ENCODE measurements around the gene USP10. TPM values are rescaled to one million over a fixed set of nuclear protein-coding genes. Genes with fewer than 3 reads are reported as not detected.
"Not testable (repeated sequence)": the region's sequence is repeated elsewhere in the genome, so short reads cannot be mapped to it uniquely, and the experiment has no call there.

Gene USP10
- polyA plus RNA-seq, 3 donors = 38.7 to 115 (median 90.9) TPM

GRCh38 chr16:84730406-84731106 lies 30.8 kb downstream of the USP10 start:
- peak overlapping the region; percentile 57 for H3K9ac ChIP-seq (ENCODE audit: insufficient read depth, low read length, poor library complexity, severe bottlenecking)
- peak overlapping the region; percentile 2 to 63 for H3K4me3 Mint-ChIP-seq
- no peaks in the 10 kb centered on the region for H3K9me3 ChIP-seq (replicated peaks in 1 of 2; ENCODE audit: control insufficient read depth in 1 of 2, insufficient read depth in 1 of 2, low read length in 2 of 2)
- DNase-seq = peak; percentile 72 to 87 (median 80)
- peak overlapping the region; percentile 68 to 95 (median 88) for H3K27ac Mint-ChIP-seq
- peak overlapping the region; percentile 51 for H3K4me2 ChIP-seq (replicated peaks; ENCODE audit: extremely low read depth, low read length, poor library complexity, severe bottlenecking)
- no peaks in the 10 kb centered on the region for H3K27me3 ChIP-seq (ENCODE audit: control insufficient read depth in 2 of 2, insufficient read depth in 2 of 2, low read length in 2 of 2)
- no CpG with 5 or more reads among the region's 9 CpGs for WGBS (ENCODE audit: insufficient coverage)
- no peak for TF ChIP-seq CTCF (IDR thresholded peaks at IDR 0.05)
- H3K79me2 ChIP-seq (ENCODE audit: insufficient read depth, low read length) = peaks cover 90% of the 10 kb centered on the region
- peak overlapping the region in 1 of 2 donors; percentile 78 for H3K27ac ChIP-seq (ENCODE audit: low read depth in 1 of 2, low read length in 2 of 2)
- peaks cover 20% of the 10 kb centered on the region for H4K20me1 ChIP-seq (ENCODE audit: insufficient read depth, low read length)
- peaks cover 64% of the 10 kb centered on the region for H3K4me1 Mint-ChIP-seq
- H3K27me3 Mint-ChIP-seq (ENCODE audit: low read depth in 3 of 3) = no peaks in the 10 kb centered on the region
- no peaks in the 10 kb centered on the region for H3K9me3 Mint-ChIP-seq
- H3K4me3 ChIP-seq (replicated peaks in 1 of 3; ENCODE audit: low read depth in 2 of 3, low read length in 3 of 3) = peak overlapping the region in 2 of 3 experiments; percentile 32 to 42
- no peak overlapping the region for H2AFZ ChIP-seq (ENCODE audit: insufficient read depth, low read depth, low read length, poor library complexity, severe bottlenecking)
- intact Hi-C loops (cut with micrococcal nuclease) = no loop called here
- peaks cover 8 to 23% of the 10 kb centered on the region in 2 donors for H3K36me3 ChIP-seq (replicated peaks in 1 of 2; ENCODE audit: control insufficient read depth in 1 of 2, insufficient read depth in 2 of 2, low read length in 2 of 2)
- H3K4me1 ChIP-seq (ENCODE audit: control insufficient read depth in 1 of 2, insufficient read depth in 2 of 2, low read length in 2 of 2) = peaks cover 55 to 74% of the 10 kb centered on the region in 2 donors
- peaks cover 14 to 24% of the 10 kb centered on the region in 2 donors for H3K36me3 Mint-ChIP-seq

GRCh38 chr16:84732332-84732673 lies 32.5 kb downstream of the USP10 start:
- H3K4me1 Mint-ChIP-seq = peaks cover 46% of the 10 kb centered on the region
- H3K9me3 ChIP-seq (replicated peaks in 1 of 2; ENCODE audit: control insufficient read depth in 1 of 2, insufficient read depth in 1 of 2, low read length in 2 of 2); H2AFZ ChIP-seq (ENCODE audit: insufficient read depth, low read depth, low read length, poor library complexity, severe bottlenecking); H3K4me3 ChIP-seq (replicated peaks in 1 of 3; ENCODE audit: low read depth in 2 of 3, low read length in 3 of 3); H3K4me2 ChIP-seq (replicated peaks; ENCODE audit: extremely low read depth, low read length, poor library complexity, severe bottlenecking); H3K9me3 Mint-ChIP-seq; H3K9ac ChIP-seq (ENCODE audit: insufficient read depth, low read length, poor library complexity, severe bottlenecking); DNase-seq; H3K4me3 Mint-ChIP-seq; H3K27me3 ChIP-seq (ENCODE audit: control insufficient read depth in 2 of 2, insufficient read depth in 2 of 2, low read length in 2 of 2); H3K27me3 Mint-ChIP-seq (ENCODE audit: low read depth in 3 of 3); intact Hi-C loops (cut with micrococcal nuclease): not testable (repeated sequence)
- Histone ChIP-seq H4K20me1 (ENCODE audit: insufficient read depth, low read length) (peaks cover 29% of the 10 kb centered on the region), H3K27ac (ENCODE audit: low read depth in 1 of 2, low read length in 2 of 2) (peak overlapping the region in 1 of 2 donors; percentile 52), H3K79me2 (ENCODE audit: insufficient read depth, low read length) (peaks cover 98% of the 10 kb centered on the region), H3K36me3 (replicated peaks in 1 of 2; ENCODE audit: control insufficient read depth in 1 of 2, insufficient read depth in 2 of 2, low read length in 2 of 2) (peaks cover 12 to 35% of the 10 kb centered on the region in 2 donors), H3K4me1 (ENCODE audit: control insufficient read depth in 1 of 2, insufficient read depth in 2 of 2, low read length in 2 of 2) (peaks cover 38 to 57% of the 10 kb centered on the region in 2 donors)
- WGBS (ENCODE audit: insufficient coverage) = 100% methylated on average over 9 of the region's 13 CpGs
- peaks cover 18 to 40% of the 10 kb centered on the region in 2 donors for H3K36me3 Mint-ChIP-seq
- H3K27ac Mint-ChIP-seq = peak overlapping the region in 5 of 7 donors; percentile 14 to 76 (median 56)
